SH-SY5Y (cell line): ENCODE data around the gene BACE2.

Experiments used
- GATA2 ChIP-seq: IDR thresholded peaks from 2 replicates; pipeline ENCODE4 v1.6.1; 2011; ENCODE audit warnings: mild to moderate bottlenecking, low read depth, low read length
- GATA3 ChIP-seq: IDR thresholded peaks from 2 replicates; pipeline ENCODE4 v1.6.1; 2011; ENCODE audit warnings: low read depth, mild to moderate bottlenecking, low read length, moderate library complexity

DNA sequence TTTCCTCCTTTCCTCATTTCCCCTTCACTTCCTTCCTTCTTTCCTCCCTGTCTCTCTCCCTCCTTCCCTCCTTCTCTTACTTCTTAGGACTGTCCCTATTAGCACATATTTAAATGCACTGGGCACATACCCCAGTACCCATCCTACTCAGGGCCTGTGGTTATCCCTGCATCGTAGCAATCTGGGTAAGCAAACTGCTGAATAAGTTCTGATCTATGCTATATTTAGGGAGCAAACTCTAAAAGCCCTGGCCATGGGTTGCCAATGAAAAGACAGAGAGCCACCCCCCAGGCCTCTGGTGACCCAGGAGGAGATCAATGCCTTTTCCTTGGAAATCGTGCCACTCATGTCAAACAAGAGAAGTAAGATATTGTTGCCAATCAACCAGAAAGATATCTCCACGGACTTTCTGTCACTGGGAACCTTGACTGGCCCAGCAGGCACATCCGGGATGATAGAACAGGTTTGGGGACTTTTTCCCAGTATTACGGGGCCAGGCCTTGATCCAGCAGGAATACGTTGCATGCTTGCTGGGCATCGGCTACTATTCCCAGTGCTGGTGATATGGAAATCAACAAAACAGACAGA, 154.0 kb downstream of the BACE2 start:
- TF ChIP-seq GATA2 (no peak), GATA3 (no peak)
